ENCODE measurements around the gene TNS2.
"Not testable (repeated sequence)": the region's sequence is repeated elsewhere in the genome, so short reads cannot be mapped to it uniquely, and the experiment has no call there.

Gene TNS2

DNA sequence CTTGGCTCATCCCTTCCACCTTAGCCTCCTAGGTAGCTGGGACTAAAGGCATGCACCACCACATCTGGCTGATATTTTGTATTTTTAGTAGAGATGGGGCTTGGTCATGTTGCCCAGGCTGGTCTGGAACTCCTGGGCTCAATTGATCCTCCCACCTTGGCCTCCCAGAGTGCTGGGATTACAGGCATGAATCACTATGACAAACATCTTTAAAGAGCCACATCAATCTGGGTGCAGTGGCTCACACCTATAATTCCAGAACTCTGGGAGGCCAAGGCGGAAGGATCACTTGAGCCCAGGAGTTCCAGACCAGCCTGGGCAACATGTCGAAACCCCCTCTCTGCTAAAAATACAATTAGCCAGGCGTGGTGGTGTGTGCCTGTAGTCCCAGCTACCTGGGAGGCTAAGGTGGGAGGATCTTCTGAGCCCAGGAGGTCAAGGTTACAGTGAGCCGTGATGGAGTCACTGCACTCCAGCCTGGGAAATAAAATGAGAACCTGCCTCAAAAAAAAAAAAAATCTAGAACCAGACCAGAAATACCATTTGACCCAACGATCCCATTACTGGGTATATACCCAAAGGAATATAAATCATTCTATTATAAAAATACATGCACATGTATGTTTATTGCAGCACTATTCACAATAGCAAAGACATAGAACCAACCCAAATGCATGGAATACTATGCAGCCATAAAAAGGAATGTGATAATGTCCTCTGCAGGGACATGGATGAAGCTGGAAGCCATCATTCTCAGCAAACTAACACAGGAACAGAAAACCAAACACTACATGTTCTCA, 45.1 kb downstream of the TNS2 start:
- DNase-seq = not testable (repeated sequence)

DNA sequence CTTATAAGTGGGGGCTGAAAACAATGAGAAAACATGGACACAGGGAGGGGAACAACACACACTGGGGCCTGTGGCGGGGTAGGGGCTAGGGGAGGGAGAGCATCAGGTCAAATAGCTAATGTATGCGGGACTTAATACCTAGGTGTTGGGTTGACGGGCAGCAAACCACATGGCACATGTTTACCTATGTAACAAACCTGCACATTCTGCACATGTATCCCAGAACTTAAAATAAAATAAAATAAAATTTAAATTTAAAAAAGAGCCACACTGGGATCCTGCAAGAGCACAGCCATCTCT, 45.7 kb downstream of the TNS2 start:
- DNase-seq = not testable (repeated sequence)

DNA sequence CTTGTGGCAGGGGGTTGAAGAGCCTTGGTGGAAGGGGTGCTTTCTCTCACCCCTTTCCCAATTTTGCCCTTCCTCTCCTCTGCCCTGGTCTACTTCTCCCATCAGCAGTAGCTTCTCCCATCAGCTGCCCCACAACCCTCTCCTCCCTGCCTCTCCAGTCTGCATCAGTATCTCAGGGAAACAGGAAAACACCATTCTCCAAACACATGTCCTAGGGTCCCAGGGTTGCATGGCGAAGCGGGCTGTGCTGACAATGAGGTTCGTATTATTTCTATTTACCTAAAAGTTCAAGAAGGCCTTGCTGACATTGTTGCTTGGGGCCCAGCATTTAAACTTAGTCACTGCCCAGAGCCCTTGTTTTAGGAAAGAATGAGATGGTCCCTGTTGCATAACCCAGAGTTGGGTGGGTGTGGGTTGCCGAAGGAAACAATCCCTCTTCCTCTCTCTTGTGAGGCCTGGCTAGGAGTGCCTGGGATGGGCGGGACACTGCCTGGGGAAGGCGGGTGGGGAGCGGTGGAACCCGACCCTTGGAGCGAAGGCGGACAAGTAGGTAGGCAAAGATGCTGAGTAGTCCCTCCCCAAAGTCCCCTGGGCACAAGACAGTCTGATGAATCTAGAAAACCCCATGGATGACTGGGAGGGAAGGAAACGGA, 46.4 kb downstream of the TNS2 start:
- DNase-seq = peak; percentile 60

DNA sequence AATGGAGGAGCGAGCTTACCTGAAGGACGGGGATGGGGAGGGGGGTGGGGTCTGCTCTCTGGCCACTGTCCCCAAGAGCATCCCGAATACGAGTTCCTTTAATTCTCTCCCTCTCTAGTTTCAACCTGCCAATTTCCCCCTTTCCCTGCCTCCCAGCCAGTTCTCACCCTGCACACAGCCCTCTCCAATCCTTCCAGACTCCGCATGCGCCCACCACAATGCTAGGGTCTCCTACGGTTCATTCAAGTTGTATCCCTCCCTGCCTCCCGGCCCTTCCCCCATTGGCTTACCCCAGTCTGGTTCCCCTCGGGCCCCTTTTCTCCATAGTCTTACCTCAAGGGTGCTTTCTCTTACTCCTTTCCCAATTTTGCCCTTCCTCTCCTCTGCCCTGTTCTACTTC, 46.9 kb downstream of the TNS2 start:
- peak; percentile 56 for DNase-seq

DNA sequence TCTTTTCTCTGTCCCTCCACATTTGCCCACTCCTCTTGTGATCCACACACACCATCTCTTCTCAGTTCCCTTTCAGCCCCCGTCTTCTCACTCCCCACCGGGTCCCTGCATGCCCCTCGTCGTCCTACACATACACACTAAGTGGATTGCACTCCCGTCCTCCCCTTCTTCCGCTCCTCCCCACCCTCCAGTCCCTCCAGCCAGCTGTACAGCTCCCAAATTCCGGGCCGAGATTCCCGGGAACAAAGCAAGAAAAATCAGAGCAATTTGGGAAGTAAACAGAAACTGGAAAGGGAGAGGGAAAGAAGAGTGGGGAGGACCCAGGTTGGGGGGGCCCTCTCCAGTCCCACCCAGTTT, 47.3 kb downstream of the TNS2 start:
- DNase-seq = peak; percentile 74

DNA sequence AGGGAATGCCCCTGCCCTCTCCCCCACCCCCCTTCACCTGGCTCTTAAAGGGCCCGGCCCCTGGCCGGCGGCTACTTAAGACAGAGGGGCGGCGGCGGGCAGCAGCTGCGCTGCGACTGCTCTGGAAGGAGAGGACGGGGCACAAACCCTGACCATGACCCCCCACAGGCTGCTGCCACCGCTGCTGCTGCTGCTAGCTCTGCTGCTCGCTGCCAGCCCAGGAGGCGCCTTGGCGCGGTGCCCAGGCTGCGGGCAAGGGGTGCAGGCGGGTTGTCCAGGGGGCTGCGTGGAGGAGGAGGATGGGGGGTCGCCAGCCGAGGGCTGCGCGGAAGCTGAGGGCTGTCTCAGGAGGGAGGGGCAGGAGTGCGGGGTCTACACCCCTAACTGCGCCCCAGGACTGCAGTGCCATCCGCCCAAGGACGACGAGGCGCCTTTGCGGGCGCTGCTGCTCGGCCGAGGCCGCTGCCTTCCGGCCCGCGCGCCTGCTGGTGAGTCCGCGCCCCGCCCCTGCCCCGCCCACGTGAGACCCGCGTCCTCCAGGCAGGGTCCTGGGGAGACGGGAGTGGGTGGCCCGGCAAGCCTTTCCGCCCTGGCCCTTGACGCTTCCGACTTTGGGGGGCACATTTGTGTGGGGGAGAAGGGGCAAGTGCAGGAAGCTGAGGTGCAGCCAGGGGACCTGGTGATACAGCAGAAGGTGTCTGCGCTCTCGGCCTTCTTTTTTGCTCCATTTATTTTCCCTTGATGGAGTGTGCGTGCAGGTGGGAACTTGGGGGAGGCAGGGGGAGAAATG, 47.9 kb downstream of the TNS2 start, which contains the start of gene IGFBP6:
TSS of gene IGFBP6 (plus strand) at position 104 of the 790 bp plus-strand sequence. CDS start at position 155, 51 bp downstream.
- DNase-seq = peak; percentile 77

DNA sequence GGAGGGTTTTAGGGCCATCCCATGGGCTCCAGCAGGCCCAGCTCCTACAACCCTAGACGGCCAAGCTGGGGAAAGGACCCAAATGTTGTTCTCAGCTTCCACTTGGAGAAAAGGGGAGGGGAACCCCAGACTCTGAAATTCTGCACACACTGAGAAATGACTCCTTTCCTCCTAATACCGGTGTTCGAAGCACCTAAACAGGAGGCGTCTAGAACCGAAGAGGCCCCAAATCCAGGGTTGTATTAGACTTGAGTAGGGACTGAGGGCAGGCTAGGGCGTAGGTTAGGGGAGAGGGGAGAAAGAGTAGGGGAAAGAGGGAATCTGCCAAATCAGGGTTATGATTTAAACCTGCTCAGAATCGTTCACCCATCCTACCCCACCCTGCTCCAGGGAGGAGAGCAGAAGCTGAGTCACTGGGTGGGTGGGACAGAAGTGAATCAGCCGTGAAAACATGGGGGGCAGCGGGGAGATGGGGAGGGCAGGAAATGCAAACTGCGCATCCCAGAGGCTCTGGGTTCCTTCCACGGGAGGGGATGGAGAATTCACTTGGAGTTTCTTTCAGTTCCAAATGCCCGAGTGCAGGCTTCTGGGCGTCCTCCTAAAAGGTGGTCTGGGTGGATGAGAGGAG, 48.6 kb downstream of the TNS2 start:
- peak; percentile 41 for DNase-seq

DNA sequence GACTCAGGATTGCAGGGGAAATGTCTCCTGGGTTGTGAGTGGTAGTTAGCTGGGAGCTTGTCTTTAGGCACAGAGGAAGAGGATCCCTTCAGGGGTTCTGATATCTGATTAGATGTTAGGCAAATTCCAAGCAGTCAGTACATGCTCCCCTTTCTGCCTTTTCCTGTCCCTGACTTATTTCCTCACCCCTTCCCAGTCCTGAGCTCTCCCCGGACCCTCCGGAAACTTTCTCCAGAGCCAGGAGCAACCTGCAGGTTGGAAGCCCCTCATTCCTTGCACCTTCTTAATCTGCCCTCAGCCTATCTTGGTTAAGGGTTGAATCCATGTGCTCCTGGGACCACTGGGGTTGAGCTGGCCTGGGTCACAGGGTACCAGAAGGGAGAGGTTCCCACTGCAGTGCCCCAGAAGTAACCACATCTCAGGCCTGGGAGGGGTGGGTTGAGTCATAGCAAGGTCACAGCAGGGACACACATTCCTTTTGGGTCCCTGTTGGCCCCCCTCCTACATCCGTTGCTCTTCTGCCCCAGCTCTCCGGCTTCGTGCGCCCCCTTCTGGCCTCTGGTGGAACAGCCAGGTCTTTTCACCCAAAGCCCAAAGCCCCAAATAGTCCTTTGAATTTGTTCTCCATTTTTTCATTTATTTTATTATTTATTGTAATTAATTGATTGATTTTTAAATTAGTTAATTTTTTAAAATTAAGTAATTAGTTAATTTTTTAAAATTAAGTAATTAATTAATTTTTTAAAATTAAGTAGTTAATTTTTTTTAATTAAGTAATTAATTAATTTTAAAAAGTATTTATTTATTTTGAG, 49.4 kb downstream of the TNS2 start:
- DNase-seq = peak; percentile 95

DNA sequence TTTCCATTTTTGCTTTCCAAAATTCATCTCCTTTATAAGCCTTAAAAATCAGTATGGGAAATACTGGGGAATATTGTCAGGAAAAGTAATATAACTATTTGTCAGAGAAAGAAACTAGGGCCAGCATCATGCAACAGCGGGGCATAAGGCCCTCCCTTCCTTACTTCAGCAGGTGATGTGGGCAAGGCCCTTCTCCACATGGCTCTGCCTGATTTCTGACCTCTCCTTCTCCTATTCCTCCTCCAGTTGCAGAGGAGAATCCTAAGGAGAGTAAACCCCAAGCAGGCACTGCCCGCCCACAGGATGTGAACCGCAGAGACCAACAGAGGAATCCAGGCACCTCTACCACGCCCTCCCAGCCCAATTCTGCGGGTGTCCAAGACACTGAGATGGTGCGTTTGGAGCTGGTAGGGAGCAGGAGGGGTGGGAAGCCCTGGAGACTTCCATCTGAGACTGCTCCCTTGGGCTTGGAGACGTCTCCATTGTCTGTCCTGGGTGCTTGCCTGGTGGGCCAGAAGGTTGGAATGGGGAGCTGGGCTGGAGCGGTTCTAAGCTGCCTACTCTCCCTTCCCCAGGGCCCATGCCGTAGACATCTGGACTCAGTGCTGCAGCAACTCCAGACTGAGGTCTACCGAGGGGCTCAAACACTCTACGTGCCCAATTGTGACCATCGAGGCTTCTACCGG, 50.7 kb downstream of the TNS2 start:
- DNase-seq = no peak

DNA sequence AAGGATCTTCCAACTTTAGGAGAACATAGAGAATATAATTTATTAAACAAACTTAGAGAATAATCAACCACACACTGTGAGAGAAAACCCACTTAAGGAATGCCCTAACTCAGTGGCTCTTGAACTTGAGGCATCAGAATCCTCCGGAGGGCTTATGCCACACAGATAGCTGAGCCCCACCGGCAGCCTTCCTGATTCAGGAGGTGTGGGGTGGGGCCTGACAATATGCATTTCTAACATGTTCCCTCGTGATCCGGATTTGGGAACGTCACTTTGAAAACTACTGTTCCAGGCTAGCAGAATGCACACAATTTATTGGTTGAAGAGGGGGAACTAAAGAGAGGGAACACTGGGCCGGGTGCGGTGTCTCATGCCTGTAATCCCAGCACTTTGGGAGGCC, 51.4 kb downstream of the TNS2 start:
- no peak for DNase-seq

DNA sequence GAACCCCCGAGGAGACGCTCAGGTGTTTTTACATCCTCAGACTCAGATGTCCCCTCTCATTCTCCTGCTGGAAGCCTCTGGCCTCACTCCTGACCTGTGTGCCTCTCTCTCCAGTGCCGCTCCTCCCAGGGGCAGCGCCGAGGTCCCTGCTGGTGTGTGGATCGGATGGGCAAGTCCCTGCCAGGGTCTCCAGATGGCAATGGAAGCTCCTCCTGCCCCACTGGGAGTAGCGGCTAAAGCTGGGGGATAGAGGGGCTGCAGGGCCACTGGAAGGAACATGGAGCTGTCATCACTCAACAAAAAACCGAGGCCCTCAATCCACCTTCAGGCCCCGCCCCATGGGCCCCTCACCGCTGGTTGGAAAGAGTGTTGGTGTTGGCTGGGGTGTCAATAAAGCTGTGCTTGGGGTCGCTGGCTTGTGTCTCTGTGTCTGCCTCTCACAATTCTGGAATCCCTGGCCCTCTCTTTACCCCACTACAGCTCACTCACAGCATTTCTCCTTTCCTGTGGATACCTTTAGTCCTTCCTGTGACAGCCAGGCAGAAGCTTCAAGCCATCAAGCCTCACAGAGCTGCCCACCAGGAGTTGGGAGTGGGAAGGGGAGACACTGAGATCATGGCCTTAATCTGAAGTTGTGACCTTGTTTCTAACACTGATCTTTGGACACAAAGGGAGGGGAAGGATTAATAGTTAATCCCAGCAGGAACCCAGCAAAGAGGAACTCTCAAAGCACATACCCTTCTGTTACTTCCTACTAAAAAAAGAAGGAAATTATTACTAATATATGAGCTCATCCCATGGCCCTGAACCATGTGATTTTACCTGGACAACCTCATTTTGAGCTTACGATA, 52.3 kb downstream of the TNS2 start:
- DNase-seq = no peak

DNA sequence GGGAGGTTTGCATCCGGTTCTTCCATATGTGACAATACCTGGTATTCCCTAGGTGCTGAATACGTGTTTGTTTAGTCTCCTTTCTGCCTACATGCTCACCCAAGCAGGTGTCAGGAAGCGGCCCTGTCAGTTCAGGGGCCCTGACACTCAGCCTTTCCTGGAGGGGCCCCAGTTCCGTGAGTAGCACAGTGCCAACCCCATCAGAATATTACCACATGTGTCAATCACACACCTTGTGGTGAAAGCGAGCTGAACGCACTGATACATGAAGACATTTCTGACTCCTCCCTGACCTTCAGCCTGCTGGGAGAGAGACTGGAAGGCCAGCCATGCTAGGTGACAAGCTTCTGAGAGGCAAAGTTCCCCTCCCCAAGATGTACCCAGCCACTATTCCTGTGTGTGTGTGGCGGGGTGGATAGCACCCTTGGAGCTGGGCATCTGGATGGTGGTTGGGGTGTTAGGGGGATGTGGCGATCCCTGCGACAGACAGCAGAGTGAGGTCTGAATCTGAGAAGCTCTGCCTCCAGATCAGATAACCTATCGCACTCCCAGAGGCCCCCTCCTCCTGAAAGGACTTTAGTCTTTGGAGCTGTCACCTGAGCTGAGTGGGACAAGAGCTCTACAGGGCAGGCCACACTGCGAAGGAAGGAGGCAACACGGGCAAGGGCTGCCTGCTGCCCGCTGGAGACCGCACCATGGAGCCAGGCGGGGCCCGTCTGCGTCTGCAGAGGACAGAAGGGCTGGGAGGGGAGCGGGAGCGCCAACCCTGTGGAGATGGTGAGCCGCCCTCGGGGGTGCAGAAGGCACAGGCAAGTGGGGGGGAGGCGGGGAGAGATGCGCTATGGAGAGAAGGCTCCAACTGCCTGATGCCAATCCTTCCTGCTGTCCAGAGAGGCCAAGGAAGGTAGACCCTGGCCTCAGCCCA, 53.3 kb downstream of the TNS2 start, which contains the start of gene SOAT2:
TSS of gene SOAT2 (plus strand) at position 604 of the 925 bp plus-strand sequence. CDS start at position 696, 92 bp downstream.
- no peak for DNase-seq

DNA sequence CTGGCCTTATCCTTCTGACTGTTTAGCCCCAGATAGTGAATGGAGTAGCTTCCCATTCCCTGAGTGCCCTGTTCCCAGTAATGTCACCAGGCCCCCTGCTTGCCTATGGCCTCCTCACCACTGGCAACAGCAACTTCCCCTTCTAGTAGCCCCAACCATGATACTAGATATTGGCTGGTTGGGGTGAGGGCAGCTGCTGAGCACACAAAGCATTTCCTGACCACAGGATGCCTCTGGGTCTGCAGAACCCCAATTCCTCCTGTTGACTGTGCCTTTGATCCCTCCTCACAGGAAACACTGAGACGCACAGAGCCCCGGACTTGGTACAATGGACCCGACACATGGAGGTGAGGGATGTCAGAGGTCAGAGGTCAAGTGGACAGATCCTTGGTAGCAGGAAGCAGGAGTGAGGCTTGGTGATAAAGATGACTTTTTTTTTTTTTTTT, 54.0 kb downstream of the TNS2 start:
- DNase-seq = no peak

DNA sequence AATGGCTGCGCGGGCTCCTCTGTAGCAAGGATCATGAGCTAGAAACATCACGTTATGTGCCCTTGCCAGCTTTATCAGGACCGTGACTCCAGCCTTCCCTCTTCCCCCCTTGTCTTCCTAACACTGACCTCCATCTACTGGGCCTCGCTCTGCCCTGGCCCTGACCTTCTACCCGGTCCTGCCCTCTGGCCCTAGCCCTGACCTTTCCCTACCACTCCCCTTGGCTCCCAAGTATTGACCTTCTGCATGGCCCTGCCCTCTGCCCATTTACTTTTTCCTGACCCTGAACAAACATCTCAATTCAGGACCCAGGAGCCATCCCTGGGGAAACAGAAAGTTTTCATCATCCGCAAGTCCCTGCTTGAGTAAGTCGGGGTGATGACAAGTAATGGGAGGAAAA, 55.4 kb downstream of the TNS2 start:
- no peak for DNase-seq

DNA sequence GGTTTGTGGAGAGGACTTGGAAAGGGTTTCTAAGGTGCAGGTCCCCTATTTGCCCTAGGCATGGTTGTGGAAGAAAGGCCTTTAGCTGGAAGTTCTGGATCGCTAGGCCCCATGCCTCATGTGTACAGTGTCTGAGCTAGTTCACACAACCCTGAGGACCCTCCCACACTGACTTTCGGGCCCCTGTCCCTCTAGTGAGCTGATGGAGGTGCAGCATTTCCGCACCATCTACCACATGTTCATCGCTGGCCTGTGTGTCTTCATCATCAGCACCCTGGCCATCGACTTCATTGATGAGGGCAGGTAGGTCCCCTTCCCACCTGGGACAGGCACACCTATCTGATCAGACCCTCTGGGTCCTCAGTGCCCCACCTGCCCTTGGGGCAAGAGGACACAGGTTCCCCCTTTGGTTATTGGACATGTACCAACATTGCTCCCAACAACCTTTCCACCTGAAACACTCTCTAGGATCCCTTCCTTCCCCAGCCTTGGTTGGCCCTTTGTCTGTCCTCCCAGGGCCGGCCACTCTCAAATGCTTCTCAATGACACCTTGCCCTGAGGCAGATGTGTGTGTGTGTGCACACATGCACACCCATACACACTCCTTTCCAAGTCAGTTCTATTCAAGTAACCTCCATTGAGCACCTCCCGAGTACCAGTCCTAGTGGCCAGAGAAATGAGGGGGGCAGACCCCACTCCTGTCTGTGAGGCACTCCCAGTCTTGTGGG, 56.0 kb downstream of the TNS2 start:
- no peak for DNase-seq

DNA sequence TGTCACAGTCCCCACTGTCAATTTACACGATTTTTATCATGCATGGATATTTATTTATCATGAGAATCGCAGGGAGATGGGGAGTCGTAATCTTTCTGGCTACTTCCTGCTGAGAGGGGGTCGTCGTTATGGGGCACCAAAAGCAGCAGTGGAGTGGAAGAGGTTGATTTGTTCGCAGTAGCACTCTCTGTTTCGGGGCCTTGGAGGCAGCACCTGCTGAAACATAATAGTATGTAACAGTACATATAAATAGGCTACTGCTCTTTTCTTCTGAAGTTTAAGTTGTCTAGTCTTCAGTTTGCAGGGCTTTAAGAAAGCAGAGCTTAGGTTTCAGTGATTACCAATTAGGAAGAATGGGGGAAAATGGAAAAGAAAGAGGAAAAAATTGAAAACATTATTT, 57.3 kb downstream of the TNS2 start:
- DNase-seq = no peak

DNA sequence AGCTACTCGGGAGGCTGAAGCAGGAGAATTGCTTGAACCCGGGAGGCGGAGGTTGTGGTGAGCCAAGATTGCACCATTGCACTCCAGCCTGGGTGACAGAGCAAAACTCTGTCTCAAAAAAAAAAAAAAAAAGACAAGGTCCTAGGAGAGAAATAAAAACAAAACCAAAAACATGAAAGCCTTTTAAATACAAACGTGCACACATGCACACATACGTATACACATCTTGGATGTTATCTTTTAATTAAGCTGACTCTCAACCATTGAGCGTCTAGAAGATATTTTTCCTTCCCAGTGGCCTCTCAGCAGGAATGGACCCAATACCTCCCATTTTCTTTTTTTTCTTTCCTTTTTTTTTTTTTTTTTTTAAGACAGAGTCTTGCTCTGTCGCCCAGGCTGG, 62.6 kb downstream of the TNS2 start:
- DNase-seq = not testable (repeated sequence)

DNA sequence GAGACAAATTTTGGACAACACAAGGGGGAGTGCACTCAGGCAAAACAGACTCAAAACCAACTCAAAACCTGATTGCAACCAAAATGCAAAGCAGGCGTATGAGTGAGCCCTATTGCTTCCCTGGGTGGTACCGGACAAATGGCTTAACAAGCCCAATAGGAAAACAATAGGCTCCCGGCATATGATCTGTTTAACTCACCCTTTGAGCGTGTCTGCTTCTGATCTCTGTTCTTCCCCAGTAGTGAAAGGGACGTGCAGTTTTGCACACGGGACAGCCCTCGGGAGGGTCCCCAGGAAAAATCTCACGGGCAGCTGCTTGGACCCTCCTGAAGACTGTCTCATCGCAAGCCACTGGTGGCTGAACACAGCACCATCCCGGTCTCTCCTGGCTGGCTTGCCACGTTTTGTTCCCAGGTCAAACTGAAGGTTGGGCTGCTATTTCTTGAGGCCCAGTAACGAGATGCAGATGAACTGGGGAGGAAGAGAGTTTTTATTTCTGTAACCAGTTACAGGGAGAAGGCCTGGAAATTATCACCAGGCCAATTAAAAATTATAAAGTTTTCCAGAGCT, 63.4 kb downstream of the TNS2 start:
- no peak for DNase-seq
